Activated naive CD8-positive, alpha-beta T cell treated with anti-CD3 and anti-CD28 coated beads, Interleukin-2, amount 10 ng/mL, durations not matched to agents 7 days and 5 days (primary cell): ENCODE results near the gene RPS6KA2. TPM values are rescaled to one million over a fixed set of nuclear protein-coding genes. Genes with fewer than 3 reads are reported as not detected.
A peak's percentile ranks its signal among the peaks of the same experiment; 100 is the strongest.

Experiments used
- ATAC-seq: fragments of 150-1000 bp; cut with Tn5 transposase; one replicate; pipeline ENCODE4 v1.10.0; 2021; ENCODE audit warnings: low read depth, moderate library complexity
- POLR2A ChIA-PET: fragments of 350-600 bp; sonication (Branson Sonifier 250); formaldehyde crosslinking; loops from one replicate; lab custom pipeline; 2021; ENCODE audit warnings: antibody characterized with exemption; lab: Charles Lee
- DNase-seq: peaks from one replicate; pipeline ENCODE4 v3.0.0; 2021
- H3K27ac Mint-ChIP-seq: one replicate; pipeline ENCODE4 v1.8.0; 2022; ENCODE audit warnings: mild to moderate bottlenecking, mixed read lengths
- H3K27me3 Mint-ChIP-seq: one replicate; pipeline ENCODE4 v1.8.0; 2022; ENCODE audit warnings: mild to moderate bottlenecking, moderate library complexity, mixed read lengths
- H3K36me3 Mint-ChIP-seq: one replicate; pipeline ENCODE4 v1.8.0; 2021; ENCODE audit warnings: mild to moderate bottlenecking, mixed read lengths
- H3K4me1 Mint-ChIP-seq: one replicate; pipeline ENCODE4 v1.8.0; 2021; ENCODE audit warnings: mixed read lengths
- H3K4me3 Mint-ChIP-seq: one replicate; pipeline ENCODE4 v1.8.0; 2022; ENCODE audit warnings: mild to moderate bottlenecking, moderate library complexity, mixed read lengths
- H3K9me3 Mint-ChIP-seq: one replicate; pipeline ENCODE4 v1.8.0; 2021; ENCODE audit warnings: mixed read lengths
- total RNA-seq, 2 experiments: library from RNA; stranded (reverse); gene quantifications; one replicate each; pipeline ENCODE4 v1.2.3, GENCODE V29; 2021

RPS6KA2 gene
- total RNA-seq, 2 experiments from 2014 or later: 3.8 to 5.7 TPM

- Mint-ChIP-seq H3K27me3 (no peaks in the 10 kb centered on the region), H3K9me3 (no peaks in the 10 kb centered on the region), H3K36me3 (no peaks in the 10 kb centered on the region), H3K4me1 (no peaks in the 10 kb centered on the region), H3K27ac (no peak overlapping the region), H3K4me3 (no peak overlapping the region)
- POLR2A ChIA-PET: no interaction called here
- no peak for ATAC-seq
- no peak for DNase-seq
Measured at GRCh38 chr6:166446567-166447065, 180.4 kb downstream of the RPS6KA2 start.

DNA sequence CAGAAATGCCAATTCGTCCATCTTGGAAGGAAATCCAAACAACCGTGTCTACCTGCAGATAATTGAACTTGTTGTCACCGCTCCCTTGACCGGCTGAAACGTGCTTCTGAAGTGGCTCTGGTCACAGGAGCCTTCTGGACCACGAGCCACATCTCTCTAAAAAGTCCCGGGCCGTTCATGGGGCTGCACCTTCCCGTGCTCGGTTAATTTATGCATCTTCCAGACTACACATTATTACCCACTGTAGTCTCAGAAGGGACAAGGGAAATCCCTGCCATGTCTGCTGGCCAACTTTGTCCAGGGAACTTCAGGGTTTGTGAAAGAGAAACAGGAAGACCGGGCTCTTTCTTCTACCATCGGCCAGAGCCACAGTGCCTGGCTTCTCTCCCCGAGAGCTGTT is 180.9 kb downstream of the RPS6KA2 start:
- no peak for ATAC-seq

GRCh38 chr6:166444446-166444845 is 182.6 kb downstream of the RPS6KA2 start:
- Mint-ChIP-seq H3K4me1 (peaks cover 4% of the 10 kb centered on the region), H3K36me3 (no peaks in the 10 kb centered on the region), H3K27ac (no peak overlapping the region), H3K4me3 (no peak overlapping the region), H3K27me3 (peaks cover 15% of the 10 kb centered on the region), H3K9me3 (no peaks in the 10 kb centered on the region)
- POLR2A ChIA-PET: no interaction called here
- DNase-seq (no peak), ATAC-seq (no peak)

More for the DNA sequence above, 180.9 kb downstream of the RPS6KA2 start:
- peaks cover 3% of the 10 kb centered on the region for H3K27me3 Mint-ChIP-seq
- no peak for DNase-seq
- H3K27ac Mint-ChIP-seq: no peak overlapping the region
- no peaks in the 10 kb centered on the region for H3K36me3 Mint-ChIP-seq
- no peak overlapping the region for H3K4me3 Mint-ChIP-seq
- POLR2A ChIA-PET: no interaction called here
- H3K9me3 Mint-ChIP-seq: no peaks in the 10 kb centered on the region
- no peaks in the 10 kb centered on the region for H3K4me1 Mint-ChIP-seq

- Mint-ChIP-seq H3K36me3 (no peaks in the 10 kb centered on the region), H3K4me3 (no peak overlapping the region), H3K27me3 (peaks cover 17% of the 10 kb centered on the region), H3K27ac (no peak overlapping the region), H3K9me3 (no peaks in the 10 kb centered on the region), H3K4me1 (peaks cover 5% of the 10 kb centered on the region)
- ATAC-seq (no peak), DNase-seq (no peak)
- POLR2A ChIA-PET: no interaction called here
Measured at GRCh38 chr6:166443166-166443565, 183.9 kb downstream of the RPS6KA2 start.

- Mint-ChIP-seq H3K9me3 (no peaks in the 10 kb centered on the region), H3K4me1 (peaks cover 5% of the 10 kb centered on the region), H3K4me3 (no peak overlapping the region), H3K36me3 (no peaks in the 10 kb centered on the region), H3K27ac (no peak overlapping the region), H3K27me3 (peaks cover 17% of the 10 kb centered on the region)
- ATAC-seq (no peak), DNase-seq (no peak)
- POLR2A ChIA-PET: no interaction called here
Measured at GRCh38 chr6:166442131-166442685, 184.8 kb downstream of the RPS6KA2 start.

DNA sequence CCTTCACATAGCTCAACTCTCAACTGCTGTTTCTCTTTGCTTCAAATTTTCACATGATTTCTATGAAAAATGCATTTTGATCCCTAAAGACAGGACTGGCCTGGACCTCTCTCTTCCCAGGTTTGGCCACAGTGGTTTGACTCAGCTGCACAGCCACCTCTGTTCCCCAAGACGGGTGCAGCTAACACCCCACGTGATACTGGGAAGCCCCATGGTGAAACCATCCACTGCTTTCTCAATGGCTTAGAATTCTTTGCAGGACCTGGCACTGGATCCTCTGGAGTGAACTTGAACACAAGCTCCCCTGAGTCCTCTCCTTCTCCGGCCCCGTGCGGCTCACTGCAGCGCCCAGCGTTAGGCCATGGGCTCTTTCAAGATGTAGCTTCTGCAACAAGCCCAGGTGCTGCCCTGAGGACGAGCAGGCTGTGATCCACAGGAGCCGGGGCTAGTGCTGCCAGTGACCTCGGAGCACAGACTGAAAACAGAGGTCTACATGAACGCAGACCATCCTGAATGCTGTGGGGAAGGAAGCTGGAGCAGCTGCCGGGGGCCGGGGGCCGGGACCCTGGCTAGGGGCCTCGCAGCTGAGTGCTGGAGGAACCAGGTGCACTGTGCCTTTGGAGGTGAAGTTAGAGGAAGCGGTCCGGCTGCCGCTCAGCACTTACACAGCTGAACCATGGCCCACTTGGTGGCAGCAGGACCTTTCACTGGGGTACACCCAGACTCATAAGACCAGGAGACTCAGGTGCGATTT is 185.5 kb downstream of the RPS6KA2 start:
- ATAC-seq: peak; percentile 39
- H3K4me3 Mint-ChIP-seq: no peak overlapping the region
- POLR2A ChIA-PET: no interaction called here
- H3K9me3 Mint-ChIP-seq: no peaks in the 10 kb centered on the region
- H3K27me3 Mint-ChIP-seq: peaks cover 17% of the 10 kb centered on the region
- H3K4me1 Mint-ChIP-seq: peaks cover 5% of the 10 kb centered on the region
- H3K27ac Mint-ChIP-seq: no peak overlapping the region
- DNase-seq: no peak
- H3K36me3 Mint-ChIP-seq: no peaks in the 10 kb centered on the region

DNA sequence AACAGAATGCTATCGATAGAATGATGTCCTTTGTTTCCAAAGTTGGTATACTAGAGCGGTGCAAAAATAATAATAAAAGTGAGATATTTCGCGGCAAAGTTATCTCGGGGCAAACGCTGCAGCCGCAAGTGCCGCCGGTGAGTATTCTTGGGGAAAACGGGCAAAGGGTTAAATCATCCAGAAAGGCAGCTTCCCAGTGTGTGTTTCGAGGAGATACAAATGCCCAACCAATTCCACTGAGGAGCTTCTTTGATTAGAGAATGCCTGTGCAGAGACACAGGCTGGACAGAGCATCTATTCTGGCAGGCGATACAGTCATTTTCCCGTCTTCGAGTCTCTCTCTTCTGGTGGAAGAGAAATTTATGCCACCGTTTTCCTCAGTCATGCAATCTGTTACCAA is 186.3 kb downstream of the RPS6KA2 start:
- H3K4me1 Mint-ChIP-seq: peaks cover 5% of the 10 kb centered on the region
- H3K27ac Mint-ChIP-seq: no peak overlapping the region
- no peak overlapping the region for H3K4me3 Mint-ChIP-seq
- H3K9me3 Mint-ChIP-seq: no peaks in the 10 kb centered on the region
- ATAC-seq (no peak), DNase-seq (no peak)
- H3K27me3 Mint-ChIP-seq: peaks cover 17% of the 10 kb centered on the region
- POLR2A ChIA-PET: no interaction called here
- H3K36me3 Mint-ChIP-seq: no peaks in the 10 kb centered on the region

DNA sequence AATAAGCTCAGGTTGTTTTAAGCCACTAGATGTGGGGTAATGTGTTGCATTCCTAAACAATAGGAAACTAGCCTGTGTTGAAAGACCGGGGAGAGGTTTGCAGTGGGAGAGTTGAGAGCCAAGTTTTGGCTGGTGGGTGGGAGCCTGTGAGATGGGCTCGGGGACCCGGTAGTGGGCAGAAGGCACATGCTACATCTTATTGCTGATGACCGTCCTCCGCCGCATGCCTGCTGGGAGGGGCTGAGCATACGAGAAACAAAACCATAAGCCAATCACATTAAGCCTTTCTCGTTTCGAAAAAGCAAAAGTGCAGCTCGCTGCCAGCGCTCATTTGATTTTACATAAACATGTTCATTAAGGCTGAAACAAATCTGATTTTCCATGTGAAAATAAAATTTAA is 186.9 kb downstream of the RPS6KA2 start:
- H3K27me3 Mint-ChIP-seq: peaks cover 17% of the 10 kb centered on the region
- no peak overlapping the region for H3K4me3 Mint-ChIP-seq
- H3K4me1 Mint-ChIP-seq: peaks cover 7% of the 10 kb centered on the region
- no peaks in the 10 kb centered on the region for H3K36me3 Mint-ChIP-seq
- DNase-seq: no peak
- POLR2A ChIA-PET: no interaction called here
- no peak for ATAC-seq
- no peak overlapping the region for H3K27ac Mint-ChIP-seq
- H3K9me3 Mint-ChIP-seq: no peaks in the 10 kb centered on the region

GRCh38 chr6:166439366-166440091 is 187.5 kb downstream of the RPS6KA2 start:
- peaks cover 17% of the 10 kb centered on the region for H3K27me3 Mint-ChIP-seq
- DNase-seq: no peak
- no peaks in the 10 kb centered on the region for H3K9me3 Mint-ChIP-seq
- peaks cover 7% of the 10 kb centered on the region for H3K4me1 Mint-ChIP-seq
- no peak overlapping the region for H3K4me3 Mint-ChIP-seq
- H3K36me3 Mint-ChIP-seq: no peaks in the 10 kb centered on the region
- no peak overlapping the region for H3K27ac Mint-ChIP-seq
- POLR2A ChIA-PET: no interaction called here
- ATAC-seq: no peak

DNA sequence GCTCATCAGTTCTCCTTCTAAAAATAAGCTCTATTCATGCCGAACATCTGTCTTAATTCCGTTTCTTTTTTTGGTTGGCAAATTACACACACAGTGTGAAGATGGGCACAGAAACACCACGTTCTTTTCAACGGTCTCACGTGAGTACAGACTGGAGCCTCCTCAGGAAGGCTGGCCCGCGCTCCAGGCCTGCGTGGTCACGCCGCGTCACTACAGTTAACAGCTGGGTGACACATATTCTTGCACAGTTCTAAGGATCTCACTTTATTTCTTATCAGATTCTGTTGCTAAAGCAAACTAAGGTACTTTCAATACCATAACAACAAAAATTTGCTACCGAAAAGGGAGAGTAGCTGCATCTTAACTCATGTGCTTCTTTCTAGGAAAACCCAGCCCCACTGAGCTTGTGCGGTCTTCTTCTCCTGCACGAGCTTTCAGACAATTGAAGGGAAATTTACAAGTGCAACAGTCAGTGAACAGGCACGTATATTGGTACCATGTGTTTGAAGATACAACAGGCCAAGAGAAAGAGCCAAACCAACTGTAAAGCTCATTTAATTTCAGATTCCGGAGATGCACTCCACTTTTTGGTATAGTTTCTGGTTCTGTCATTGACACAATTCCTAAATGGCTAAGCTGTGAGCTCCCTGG is 188.7 kb downstream of the RPS6KA2 start:
- Mint-ChIP-seq H3K4me1 (peaks cover 7% of the 10 kb centered on the region), H3K27me3 (peaks cover 17% of the 10 kb centered on the region), H3K36me3 (no peaks in the 10 kb centered on the region), H3K9me3 (no peaks in the 10 kb centered on the region), H3K4me3 (no peak overlapping the region), H3K27ac (no peak overlapping the region)
- POLR2A ChIA-PET: interaction anchor here (1.3 kb wide), 1 partner anchor 21 kb away, joined by 3 read pairs; no protein-coding TSS in a partner anchor
- ATAC-seq: no peak
- DNase-seq: no peak

DNA sequence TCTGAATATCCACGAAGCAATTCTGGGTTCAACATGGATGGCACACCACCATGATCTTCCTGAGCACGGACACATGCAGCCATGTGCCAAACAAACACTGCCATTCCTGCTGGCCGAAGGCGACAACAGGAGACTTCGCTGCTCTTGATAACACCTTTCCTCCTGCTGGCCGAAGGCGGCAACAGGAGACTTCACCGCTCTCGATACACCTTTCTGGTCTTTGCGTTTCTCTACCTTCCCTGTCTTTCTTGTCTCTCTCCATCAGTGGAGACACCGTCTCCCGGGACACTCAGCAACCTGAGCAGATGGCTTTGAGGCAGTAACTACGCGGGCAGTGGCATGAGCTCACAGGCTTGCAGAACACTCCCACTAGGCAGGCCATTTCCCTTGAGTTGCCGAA is 189.4 kb downstream of the RPS6KA2 start:
- Mint-ChIP-seq H3K9me3 (no peaks in the 10 kb centered on the region), H3K4me3 (no peak overlapping the region), H3K27me3 (peaks cover 17% of the 10 kb centered on the region), H3K27ac (no peak overlapping the region), H3K4me1 (peaks cover 7% of the 10 kb centered on the region), H3K36me3 (no peaks in the 10 kb centered on the region)
- ATAC-seq (no peak), DNase-seq (no peak)
- POLR2A ChIA-PET: interaction anchor here (0.5 to 1.3 kb wide), 2 partner anchors 21 to 138 kb away, joined by 3 read pairs; no protein-coding TSS in a partner anchor

GRCh38 chr6:166436195-166437139 is 190.6 kb downstream of the RPS6KA2 start:
- Mint-ChIP-seq H3K27me3 (peaks cover 17% of the 10 kb centered on the region), H3K4me3 (no peak overlapping the region), H3K27ac (no peak overlapping the region), H3K36me3 (no peaks in the 10 kb centered on the region), H3K4me1 (peaks cover 7% of the 10 kb centered on the region), H3K9me3 (no peaks in the 10 kb centered on the region)
- ATAC-seq (no peak), DNase-seq (no peak)
- POLR2A ChIA-PET: interaction anchor here (0.6 to 0.7 kb wide), 2 partner anchors 38 to 267 kb away, joined by 3 read pairs; no protein-coding TSS in a partner anchor
